ENCODE results near the gene GTF3C4.

- TF ChIP-seq EZH2 (IDR thresholded peaks at IDR 0.05; ENCODE audit: insufficient read depth, poor library complexity, severe bottlenecking), result no peak
- TF ChIP-seq EZH2phosphoT487 (IDR thresholded peaks at IDR 0.05; ENCODE audit: insufficient read depth, low read depth), result no peak
These were observed 25.0 kb upstream of the GTF3C4 start for GRCh38 chr9:132645306-132645705.

Measured in GM23248 (cell line).